ENCODE results near the gene PCLO. TPM values are rescaled to one million over a fixed set of nuclear protein-coding genes. Genes with fewer than 3 reads are reported as not detected.

PCLO gene
- total RNA-seq, 1 experiment from 2014 or later, result 3.1 TPM

- H3K27me3 Mint-ChIP-seq (ENCODE audit: low read depth), result no peaks in the 10 kb centered on the region
- H3K4me3 Mint-ChIP-seq, result no peak overlapping the region
- WGBS (ENCODE audit: extremely low coverage, insufficient read length, low lambda C conversion rate), result no CpG with 5 or more reads among the region's 2 CpGs
Observed at GRCh38 chr7:82823073-82823472, 339.6 kb downstream of the PCLO start.

More at GRCh38 chr7:82823073-82823472, 339.6 kb downstream of the PCLO start:
- H4K5ac ChIP-seq (ENCODE audit: insufficient read length, low read depth, low read length), result no peak overlapping the region
- H3K18ac ChIP-seq (ENCODE audit: insufficient read length, low read depth, low read length), result no peak overlapping the region
- no peaks in the 10 kb centered on the region for H3K79me1 ChIP-seq (ENCODE audit: insufficient read depth, low read depth, low read length, poor library complexity, severe bottlenecking)
- H2AK5ac ChIP-seq (ENCODE audit: insufficient read length, low read length), result no peak overlapping the region
- peaks cover 22 to 27% of the 10 kb centered on the region in 2 experiments for H3K4me1 Mint-ChIP-seq
- TF ChIP-seq, protein P1, sequence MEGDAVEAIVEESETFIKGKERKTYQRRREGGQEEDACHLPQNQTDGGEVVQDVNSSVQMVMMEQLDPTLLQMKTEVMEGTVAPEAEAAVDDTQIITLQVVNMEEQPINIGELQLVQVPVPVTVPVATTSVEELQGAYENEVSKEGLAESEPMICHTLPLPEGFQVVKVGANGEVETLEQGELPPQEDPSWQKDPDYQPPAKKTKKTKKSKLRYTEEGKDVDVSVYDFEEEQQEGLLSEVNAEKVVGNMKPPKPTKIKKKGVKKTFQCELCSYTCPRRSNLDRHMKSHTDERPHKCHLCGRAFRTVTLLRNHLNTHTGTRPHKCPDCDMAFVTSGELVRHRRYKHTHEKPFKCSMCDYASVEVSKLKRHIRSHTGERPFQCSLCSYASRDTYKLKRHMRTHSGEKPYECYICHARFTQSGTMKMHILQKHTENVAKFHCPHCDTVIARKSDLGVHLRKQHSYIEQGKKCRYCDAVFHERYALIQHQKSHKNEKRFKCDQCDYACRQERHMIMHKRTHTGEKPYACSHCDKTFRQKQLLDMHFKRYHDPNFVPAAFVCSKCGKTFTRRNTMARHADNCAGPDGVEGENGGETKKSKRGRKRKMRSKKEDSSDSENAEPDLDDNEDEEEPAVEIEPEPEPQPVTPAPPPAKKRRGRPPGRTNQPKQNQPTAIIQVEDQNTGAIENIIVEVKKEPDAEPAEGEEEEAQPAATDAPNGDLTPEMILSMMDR (conservative IDR thresholded peaks at IDR 0.05), result no peak
- no peak overlapping the region for H2BK15ac ChIP-seq (ENCODE audit: low read depth, low read length)
- H3K56ac ChIP-seq (ENCODE audit: insufficient read length, low read depth, low read length), result no peak overlapping the region
- H3T11ph ChIP-seq (ENCODE audit: low read length), result no peak overlapping the region
- H3K9me3 ChIP-seq (ENCODE audit: control insufficient read depth, low read depth, low read length), result no peaks in the 10 kb centered on the region
- H3K9me3 Mint-ChIP-seq, result no peaks in the 10 kb centered on the region
- H2AFZ ChIP-seq (ENCODE audit: low read length), result no peak overlapping the region
- no peak overlapping the region for H3K14ac ChIP-seq (ENCODE audit: insufficient read depth, low read length)
- H2BK20ac ChIP-seq (ENCODE audit: low read depth, low read length, poor library complexity, severe bottlenecking), result no peak overlapping the region
- H3K23me2 ChIP-seq (ENCODE audit: insufficient read length, low read depth, low read length, poor library complexity, severe bottlenecking), result no peaks in the 10 kb centered on the region
- H3K23ac ChIP-seq (ENCODE audit: insufficient read length, low read depth, low read length), result no peak overlapping the region
- H4K8ac ChIP-seq (replicated peaks; ENCODE audit: insufficient read length, low read depth, low read length), result no peak overlapping the region
- H4K20me1 ChIP-seq (ENCODE audit: control insufficient read depth, insufficient read depth, insufficient read length), result no peaks in the 10 kb centered on the region
- no peak overlapping the region for H4K91ac ChIP-seq (ENCODE audit: insufficient read length, low read depth, low read length)
- H2BK120ac ChIP-seq (ENCODE audit: low read depth, low read length, poor library complexity, severe bottlenecking), result no peak overlapping the region
- H3K27ac Mint-ChIP-seq, result no peak overlapping the region
- no peak overlapping the region for H3K4ac ChIP-seq (ENCODE audit: low read depth, low read length)
- no peaks in the 10 kb centered on the region for H3K36me3 Mint-ChIP-seq (ENCODE audit: insufficient read depth in 1 of 3, low read depth in 3 of 3)
- H3K9ac ChIP-seq (ENCODE audit: extremely low read depth, insufficient read length, low read length), result no peak overlapping the region
- H2BK5ac ChIP-seq (ENCODE audit: insufficient read length, low read length), result no peak overlapping the region
- no peak overlapping the region for H3K27ac ChIP-seq (ENCODE audit: insufficient read length, low read depth, low read length)
- no peak for DNase-seq
- H3K27me3 ChIP-seq (ENCODE audit: insufficient read depth, low read length), result no peaks in the 10 kb centered on the region
- H2BK12ac ChIP-seq (ENCODE audit: insufficient read length, low read depth, low read length), result no peak overlapping the region
- peaks cover 3% of the 10 kb centered on the region; the same call in 1 of the 2 replicates for H3K4me1 ChIP-seq (ENCODE audit: insufficient read depth, low read length)
- H3K4me2 ChIP-seq (ENCODE audit: insufficient read depth, insufficient read length, low read length), result no peak overlapping the region
- no peaks in the 10 kb centered on the region for H3K79me2 ChIP-seq (ENCODE audit: insufficient read depth, low read length)
